HG03103 (cell line): ENCODE results near the gene AKAP17A.
"Not testable (repeated sequence)": the region's sequence is repeated elsewhere in the genome, so short reads cannot be mapped to it uniquely, and the experiment has no call there.

ENCODE experiments used
- ATAC-seq: cut with Tn5 transposase; IDR thresholded peaks from one replicate; pipeline ENCODE4 v1.9.1; 2021; ENCODE audit warnings: low read depth; ENCODE audit not compliant: unreplicated experiment

The AKAP17A gene

GRCh38 chrX:1591102-1591862, at the start of gene AKAP17A:
Gene AKAP17A, plus strand, starts transcription at chrX:1591604. Its CDS starts 1,859 bp downstream, at chrX:1593463.
- ATAC-seq, result peak; percentile 82

- ATAC-seq, result no peak
These were observed 48.2 kb upstream of the AKAP17A start for GRCh38 chrX:1542994-1543725.

GRCh38 chrX:1545776-1546408, 45.5 kb upstream of the AKAP17A start:
- ATAC-seq, result no peak

- no peak for ATAC-seq
These were observed 44.6 kb upstream of the AKAP17A start for GRCh38 chrX:1546691-1547251.

GRCh38 chrX:1551959-1552546, 39.4 kb upstream of the AKAP17A start:
- ATAC-seq, result no peak

- ATAC-seq, result no peak
These were observed 36.8 kb upstream of the AKAP17A start for GRCh38 chrX:1554469-1555210.

- no peak for ATAC-seq
These were observed 36.0 kb upstream of the AKAP17A start for GRCh38 chrX:1555370-1555769.

GRCh38 chrX:1557442-1557841, 34.0 kb upstream of the AKAP17A start:
- ATAC-seq, result not testable (repeated sequence)

GRCh38 chrX:1558761-1559468, 32.5 kb upstream of the AKAP17A start:
- ATAC-seq, result no peak

GRCh38 chrX:1561164-1561563, 30.2 kb upstream of the AKAP17A start:
- no peak for ATAC-seq

GRCh38 chrX:1564077-1564476, 27.3 kb upstream of the AKAP17A start:
- ATAC-seq, result not testable (repeated sequence)

GRCh38 chrX:1564750-1565683, 26.4 kb upstream of the AKAP17A start:
- ATAC-seq, result peak; percentile 65

GRCh38 chrX:1574181-1574580, 17.2 kb upstream of the AKAP17A start:
- not testable (repeated sequence) for ATAC-seq

GRCh38 chrX:1576201-1576992, 15.0 kb upstream of the AKAP17A start:
- ATAC-seq, result no peak

GRCh38 chrX:1577845-1578244, 13.6 kb upstream of the AKAP17A start:
- no peak for ATAC-seq

- no peak for ATAC-seq
These were observed 12.8 kb upstream of the AKAP17A start for GRCh38 chrX:1578511-1579173.

- no peak for ATAC-seq
These were observed 10.3 kb upstream of the AKAP17A start for GRCh38 chrX:1581132-1581531.
